NOMO-1 treated with DMSO at 0.1 percent for 48 hours (cell line): Measurements from ENCODE around the gene POT1.
"Not testable (repeated sequence)": the region's sequence is repeated elsewhere in the genome, so short reads cannot be mapped to it uniquely, and the experiment has no call there.

ENCODE experiments used
- DNase-seq: peaks from one replicate; lab custom pipeline; 2025; ENCODE audit not compliant: unreplicated experiment; lab: John Stamatoyannopoulos, UW

The POT1 gene

GRCh38 chr7:124929467-124930172, at the start of gene POT1:
TSS of gene POT1 (minus strand) at chr7:124929825. CDS start at chr7:124897173, 32,652 bp downstream.
- DNase-seq = peak; percentile 95

- DNase-seq = not testable (repeated sequence)
Measured at GRCh38 chr7:124975131-124975530, 45.5 kb upstream of the POT1 start.

GRCh38 chr7:124965553-124965952, 35.9 kb upstream of the POT1 start:
- DNase-seq = no peak

GRCh38 chr7:124959676-124960075, 30.1 kb upstream of the POT1 start:
- no peak for DNase-seq

- DNase-seq = not testable (repeated sequence)
Measured at GRCh38 chr7:124957952-124958351, 28.3 kb upstream of the POT1 start.

GRCh38 chr7:124956160-124956559, 26.5 kb upstream of the POT1 start:
- no peak for DNase-seq

GRCh38 chr7:124954790-124955189, 25.2 kb upstream of the POT1 start:
- DNase-seq = no peak

GRCh38 chr7:124945680-124946079, 16.1 kb upstream of the POT1 start:
- DNase-seq = no peak

GRCh38 chr7:124943472-124943871, 13.8 kb upstream of the POT1 start:
- DNase-seq = no peak

- no peak for DNase-seq
Measured at GRCh38 chr7:124942399-124942798, 12.8 kb upstream of the POT1 start.

GRCh38 chr7:124940306-124940705, 10.7 kb upstream of the POT1 start:
- DNase-seq = no peak

GRCh38 chr7:124938128-124938527, 8.5 kb upstream of the POT1 start:
- no peak for DNase-seq

GRCh38 chr7:124937076-124937475, 7.5 kb upstream of the POT1 start:
- DNase-seq = no peak

GRCh38 chr7:124934841-124935240, 5.2 kb upstream of the POT1 start:
- DNase-seq = no peak

GRCh38 chr7:124930655-124931597, 1.3 kb upstream of the POT1 start:
- DNase-seq = no peak

GRCh38 chr7:124930173-124930623, 573 bp upstream of the POT1 start:
- DNase-seq = no peak

GRCh38 chr7:124924906-124925305, 4.7 kb downstream of the POT1 start:
- no peak for DNase-seq

- no peak for DNase-seq
Measured at GRCh38 chr7:124922200-124922599, 7.4 kb downstream of the POT1 start.

- no peak for DNase-seq
Measured at GRCh38 chr7:124919841-124920240, 9.8 kb downstream of the POT1 start.

- no peak for DNase-seq
Measured at GRCh38 chr7:124918662-124919061, 11.0 kb downstream of the POT1 start.

- no peak for DNase-seq
Measured at GRCh38 chr7:124915242-124915641, 14.4 kb downstream of the POT1 start.

GRCh38 chr7:124914298-124914697, 15.3 kb downstream of the POT1 start:
- DNase-seq = no peak
